HepG2 (cell line): ENCODE results near the gene C14orf93.

Experiments
- ATF1 ChIP-seq: IDR thresholded peaks from 2 replicates; pipeline ENCODE4 v1.6.1; 2016; ENCODE audit warnings: mild to moderate bottlenecking, control low read depth
- ISL2 ChIP-seq: sonication (generic); formaldehyde crosslinking; IDR thresholded peaks from 2 replicates; pipeline ENCODE4 v1.5.0; 2020; ENCODE audit warnings: missing genetic modification reagents
- ZNF460 ChIP-seq: sonication (generic); formaldehyde crosslinking; IDR thresholded peaks from 2 replicates; pipeline ENCODE4 v1.5.1; 2020; ENCODE audit warnings: missing genetic modification reagents, mild to moderate bottlenecking, borderline replicate concordance

GRCh38 chr14:23006188-23006534 is 3.8 kb downstream of the C14orf93 start:
- TF ChIP-seq ISL2 (no peak), ZNF460 (CRISPR knock-in tag) (no peak), ATF1 (CRISPR knock-in tag) (no peak)
